GM12874 (cell line): ENCODE measurements around the gene CHMP3.

ENCODE experiments used
- TF ChIP-seq, protein P1 (sequence below): IDR thresholded peaks from 2 replicates; pipeline ENCODE4 v1.5.1; 2011; ENCODE audit warnings: low read depth, mild to moderate bottlenecking, control low read depth, low read length, moderate library complexity; ENCODE audit not compliant: insufficient read depth

The CHMP3 gene

DNA sequence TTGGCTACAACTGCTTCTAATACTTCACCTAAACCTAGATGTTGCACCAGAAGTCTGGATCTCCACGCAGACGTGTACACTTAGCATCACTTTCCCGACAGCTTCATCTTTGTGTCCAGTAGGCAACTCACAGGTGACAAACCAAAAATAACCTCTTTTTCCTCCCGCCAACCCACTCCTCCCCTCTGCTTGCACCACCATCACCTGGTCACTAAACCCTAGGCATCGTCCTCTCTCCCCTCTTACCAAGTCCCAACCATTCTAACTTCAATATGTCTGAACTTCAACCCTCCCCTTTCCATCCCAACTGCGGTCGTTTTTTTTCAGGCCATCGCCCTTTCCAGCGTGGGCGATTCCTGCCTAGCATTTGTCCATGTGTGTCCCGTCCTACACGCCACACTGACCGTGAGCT is 413 bp upstream of the CHMP3 start:
- TF ChIP-seq, protein P1, sequence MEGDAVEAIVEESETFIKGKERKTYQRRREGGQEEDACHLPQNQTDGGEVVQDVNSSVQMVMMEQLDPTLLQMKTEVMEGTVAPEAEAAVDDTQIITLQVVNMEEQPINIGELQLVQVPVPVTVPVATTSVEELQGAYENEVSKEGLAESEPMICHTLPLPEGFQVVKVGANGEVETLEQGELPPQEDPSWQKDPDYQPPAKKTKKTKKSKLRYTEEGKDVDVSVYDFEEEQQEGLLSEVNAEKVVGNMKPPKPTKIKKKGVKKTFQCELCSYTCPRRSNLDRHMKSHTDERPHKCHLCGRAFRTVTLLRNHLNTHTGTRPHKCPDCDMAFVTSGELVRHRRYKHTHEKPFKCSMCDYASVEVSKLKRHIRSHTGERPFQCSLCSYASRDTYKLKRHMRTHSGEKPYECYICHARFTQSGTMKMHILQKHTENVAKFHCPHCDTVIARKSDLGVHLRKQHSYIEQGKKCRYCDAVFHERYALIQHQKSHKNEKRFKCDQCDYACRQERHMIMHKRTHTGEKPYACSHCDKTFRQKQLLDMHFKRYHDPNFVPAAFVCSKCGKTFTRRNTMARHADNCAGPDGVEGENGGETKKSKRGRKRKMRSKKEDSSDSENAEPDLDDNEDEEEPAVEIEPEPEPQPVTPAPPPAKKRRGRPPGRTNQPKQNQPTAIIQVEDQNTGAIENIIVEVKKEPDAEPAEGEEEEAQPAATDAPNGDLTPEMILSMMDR = no peak

DNA sequence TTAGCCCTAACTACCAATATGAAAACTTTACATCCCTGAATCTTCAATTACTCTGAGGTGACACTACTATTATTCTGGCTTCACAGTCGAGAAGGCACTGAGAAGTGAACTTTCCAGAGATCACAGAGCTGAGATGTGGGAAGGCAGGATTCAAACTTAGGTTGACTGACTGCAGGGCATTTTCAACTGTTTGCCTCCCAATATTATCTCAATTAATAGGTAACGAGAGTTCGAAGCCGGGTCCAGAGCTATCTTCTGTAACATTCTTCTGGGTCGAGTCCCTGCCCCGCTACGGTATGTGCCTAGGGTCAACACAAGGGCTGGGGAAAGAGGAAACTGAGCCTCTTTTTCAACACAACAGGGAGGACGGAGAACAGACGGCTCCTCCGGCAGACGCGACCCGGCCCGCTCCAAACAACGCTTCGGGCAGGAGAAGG is 740 bp downstream of the CHMP3 start:
- TF ChIP-seq, protein P1 = no peak

DNA sequence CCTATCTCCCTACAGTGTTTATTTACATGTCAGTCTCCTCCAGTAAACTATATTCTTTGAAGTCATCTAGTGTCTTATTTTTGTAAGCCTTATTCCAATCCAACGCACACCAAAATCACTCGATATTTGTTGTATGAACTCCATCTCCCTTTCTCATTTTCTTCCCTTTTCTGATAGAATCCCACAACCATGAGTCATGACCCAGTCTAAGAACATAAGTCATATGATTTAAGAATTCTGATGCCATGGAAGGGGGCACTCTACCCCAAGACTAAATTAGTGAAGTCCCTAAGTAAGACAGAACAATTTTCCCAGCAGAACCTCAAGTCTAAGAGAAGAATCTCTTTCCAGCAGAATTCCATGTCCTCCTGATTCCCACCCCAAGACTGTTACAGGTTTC is 5.4 kb downstream of the CHMP3 start:
- TF ChIP-seq, protein P1 = no peak

DNA sequence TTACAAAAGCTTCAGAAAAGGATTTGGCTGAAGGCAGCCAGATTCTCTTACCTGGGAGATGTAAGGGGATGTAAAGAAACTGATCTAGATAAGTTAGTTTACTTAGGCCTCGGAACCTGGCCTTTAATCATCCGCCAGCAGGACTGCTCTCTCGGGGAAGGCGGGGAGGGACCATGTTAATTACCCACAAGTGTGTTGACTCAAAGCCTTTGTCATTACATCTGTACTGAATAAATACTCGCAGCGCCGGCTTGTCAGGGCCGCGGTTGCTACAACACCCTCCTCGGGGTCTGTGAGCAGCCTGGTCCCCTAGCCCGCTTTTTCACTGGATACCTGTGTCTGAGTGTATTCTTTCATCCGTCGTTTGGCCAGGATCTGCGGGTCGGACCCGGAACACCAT is 6.7 kb downstream of the CHMP3 start:
- TF ChIP-seq, protein P1 = no peak

DNA sequence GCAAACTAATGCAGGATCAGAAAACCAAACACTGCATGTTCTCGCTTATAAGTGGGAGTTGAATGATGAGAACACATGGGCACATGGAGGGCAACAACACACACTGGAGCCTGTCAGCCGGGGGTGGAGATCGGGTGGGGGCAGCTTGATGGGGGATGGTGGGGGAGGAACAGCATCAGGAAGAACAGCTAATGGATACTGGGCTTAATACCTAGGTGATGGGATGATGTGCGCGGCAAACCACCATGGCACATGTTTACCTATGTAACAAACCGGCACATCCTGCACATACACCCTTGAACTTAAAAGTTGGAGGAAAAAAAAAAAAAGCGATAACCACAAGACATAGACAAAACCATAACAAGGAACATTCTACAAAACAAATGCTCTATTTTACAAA is 10.4 kb downstream of the CHMP3 start:
- TF ChIP-seq, protein P1 = no peak

DNA sequence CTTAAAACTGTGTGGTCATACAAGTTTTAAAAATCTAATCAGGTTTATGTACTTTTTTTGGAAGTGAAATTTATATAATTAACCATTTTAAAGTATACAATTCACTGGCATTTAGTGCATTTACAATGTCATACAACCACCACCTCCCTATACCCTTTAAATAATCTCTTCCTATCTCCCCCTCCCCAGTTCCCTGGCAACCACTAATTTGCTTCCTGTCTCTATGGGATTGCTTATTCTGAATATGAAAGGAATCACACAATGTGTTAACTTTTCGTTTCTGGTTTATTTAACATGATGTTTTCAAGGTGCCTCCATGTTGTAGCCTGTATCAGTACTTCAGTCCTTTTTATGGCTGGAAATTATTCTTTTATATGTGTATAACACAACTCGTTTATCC is 19.4 kb downstream of the CHMP3 start:
- TF ChIP-seq, protein P1 = no peak

DNA sequence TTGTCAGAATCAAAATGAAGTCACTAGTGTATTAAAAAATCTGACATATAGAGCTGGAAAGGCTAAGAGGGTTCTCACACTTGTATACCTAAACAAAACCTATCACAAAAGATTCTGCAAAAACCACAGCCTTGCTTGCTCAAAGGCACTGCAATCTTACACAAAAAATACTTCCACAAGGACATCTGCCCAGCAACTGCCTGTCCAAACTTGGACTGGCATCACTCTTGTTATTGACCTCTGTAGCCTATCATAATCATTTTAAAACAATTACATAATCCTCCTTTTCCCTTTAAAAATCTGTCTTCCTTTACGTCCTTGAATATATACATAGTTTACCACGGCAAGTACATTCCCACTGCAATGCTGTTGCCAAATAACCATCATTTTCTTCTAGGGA is 19.9 kb downstream of the CHMP3 start:
- TF ChIP-seq, protein P1 = no peak

DNA sequence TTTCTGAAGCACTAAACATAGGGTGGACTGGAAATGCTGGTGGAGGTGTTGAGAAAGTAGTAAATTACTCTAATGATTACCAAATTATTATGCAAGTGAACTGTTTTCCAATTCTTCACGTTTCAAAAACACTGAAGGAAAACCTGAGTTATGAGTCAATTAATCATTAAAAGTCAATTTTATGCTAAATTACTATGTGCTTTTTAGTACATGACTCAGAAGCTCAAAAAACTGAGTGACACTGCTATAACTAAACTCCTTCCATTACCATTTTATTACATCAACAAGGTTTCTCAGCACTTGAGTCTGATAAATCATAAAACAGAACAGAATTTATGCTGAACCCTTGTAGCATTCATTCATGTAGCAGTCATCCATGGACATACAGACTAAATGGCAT is 20.4 kb downstream of the CHMP3 start:
- TF ChIP-seq, protein P1 = no peak
